ENCODE results near the gene ZNF750.

DNA sequence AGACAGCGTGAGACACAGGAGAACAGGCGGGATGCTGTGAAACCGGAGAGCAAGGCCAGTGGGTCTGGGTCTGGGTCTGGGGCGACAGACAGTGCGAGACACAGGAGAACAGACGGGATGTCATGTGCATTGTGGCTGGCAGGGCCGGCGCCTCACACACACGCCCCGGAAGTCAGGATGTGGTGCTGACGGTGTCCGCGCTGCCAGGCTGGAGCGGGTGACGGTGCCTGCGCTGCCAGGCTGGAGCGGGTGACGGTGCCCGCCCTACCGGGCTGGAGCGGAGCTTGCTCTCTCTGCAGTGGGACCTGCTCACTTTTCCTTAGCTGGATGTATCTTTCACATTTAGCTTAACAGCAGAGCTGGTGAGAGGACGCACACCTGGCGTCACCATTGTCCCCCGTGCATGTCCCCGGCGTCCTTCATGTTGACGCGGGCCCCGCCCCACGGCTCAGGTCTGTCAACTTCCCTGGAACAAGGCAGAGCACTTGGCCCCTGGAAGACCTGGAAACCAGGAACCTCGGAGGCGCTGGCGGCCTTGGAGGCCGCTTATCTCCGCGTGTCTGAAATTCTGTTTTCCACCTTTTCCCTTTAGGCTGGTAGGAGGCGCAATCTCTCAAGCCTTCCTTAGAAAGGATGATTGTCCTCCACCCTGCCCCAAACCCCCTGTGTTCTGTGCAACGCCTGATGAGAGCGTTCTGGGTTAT, 43.0 kb upstream of the ZNF750 start:
- TF ChIP-seq ZFP3 (CRISPR knock-in tag; IDR thresholded peaks at IDR 0.05) (no peak), ZNF8 (CRISPR knock-in tag; IDR thresholded peaks at IDR 0.05) (no peak)
- TF ChIP-seq, protein P1, sequence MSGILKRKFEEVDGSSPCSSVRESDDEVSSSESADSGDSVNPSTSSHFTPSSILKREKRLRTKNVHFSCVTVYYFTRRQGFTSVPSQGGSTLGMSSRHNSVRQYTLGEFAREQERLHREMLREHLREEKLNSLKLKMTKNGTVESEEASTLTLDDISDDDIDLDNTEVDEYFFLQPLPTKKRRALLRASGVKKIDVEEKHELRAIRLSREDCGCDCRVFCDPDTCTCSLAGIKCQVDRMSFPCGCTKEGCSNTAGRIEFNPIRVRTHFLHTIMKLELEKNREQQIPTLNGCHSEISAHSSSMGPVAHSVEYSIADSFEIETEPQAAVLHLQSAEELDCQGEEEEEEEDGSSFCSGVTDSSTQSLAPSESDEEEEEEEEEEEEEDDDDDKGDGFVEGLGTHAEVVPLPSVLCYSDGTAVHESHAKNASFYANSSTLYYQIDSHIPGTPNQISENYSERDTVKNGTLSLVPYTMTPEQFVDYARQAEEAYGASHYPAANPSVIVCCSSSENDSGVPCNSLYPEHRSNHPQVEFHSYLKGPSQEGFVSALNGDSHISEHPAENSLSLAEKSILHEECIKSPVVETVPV (CRISPR knock-in tag; IDR thresholded peaks at IDR 0.05), result no peak
